ENCODE results near the gene DNAJC28.
"Not testable (repeated sequence)": the region's sequence is repeated elsewhere in the genome, so short reads cannot be mapped to it uniquely, and the experiment has no call there.

Gene DNAJC28

DNA sequence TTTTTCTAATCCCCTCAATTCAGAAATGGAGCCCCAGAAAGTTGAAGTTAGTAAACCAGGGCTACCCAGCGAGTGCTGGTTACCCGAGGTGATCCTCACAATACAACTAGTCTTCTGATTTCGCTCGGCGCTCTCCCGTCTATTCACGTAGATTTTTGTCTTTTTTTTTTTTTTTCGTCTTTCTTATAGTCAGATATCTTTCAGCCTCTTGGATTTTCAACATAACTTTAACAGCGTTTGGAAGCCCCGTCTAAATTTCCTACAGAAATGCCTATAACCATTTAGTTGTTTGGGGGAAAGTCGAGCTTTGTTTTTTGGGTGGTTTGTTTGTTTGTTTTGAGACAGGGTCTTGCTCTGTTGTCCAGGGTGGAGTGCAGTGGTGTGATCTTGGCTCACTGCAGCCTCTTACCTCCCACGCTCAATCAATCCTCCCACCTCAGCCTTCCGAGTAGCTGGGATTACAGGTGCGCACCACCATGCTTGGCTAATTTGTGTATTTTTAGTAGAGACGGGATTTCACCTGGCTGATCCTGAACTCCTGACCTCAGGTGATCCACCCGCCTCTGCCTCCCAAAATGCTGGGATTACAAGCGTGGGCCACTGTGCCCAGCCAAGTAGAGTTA is 10.9 kb downstream of the DNAJC28 start:
- no peak for DNase-seq

DNA sequence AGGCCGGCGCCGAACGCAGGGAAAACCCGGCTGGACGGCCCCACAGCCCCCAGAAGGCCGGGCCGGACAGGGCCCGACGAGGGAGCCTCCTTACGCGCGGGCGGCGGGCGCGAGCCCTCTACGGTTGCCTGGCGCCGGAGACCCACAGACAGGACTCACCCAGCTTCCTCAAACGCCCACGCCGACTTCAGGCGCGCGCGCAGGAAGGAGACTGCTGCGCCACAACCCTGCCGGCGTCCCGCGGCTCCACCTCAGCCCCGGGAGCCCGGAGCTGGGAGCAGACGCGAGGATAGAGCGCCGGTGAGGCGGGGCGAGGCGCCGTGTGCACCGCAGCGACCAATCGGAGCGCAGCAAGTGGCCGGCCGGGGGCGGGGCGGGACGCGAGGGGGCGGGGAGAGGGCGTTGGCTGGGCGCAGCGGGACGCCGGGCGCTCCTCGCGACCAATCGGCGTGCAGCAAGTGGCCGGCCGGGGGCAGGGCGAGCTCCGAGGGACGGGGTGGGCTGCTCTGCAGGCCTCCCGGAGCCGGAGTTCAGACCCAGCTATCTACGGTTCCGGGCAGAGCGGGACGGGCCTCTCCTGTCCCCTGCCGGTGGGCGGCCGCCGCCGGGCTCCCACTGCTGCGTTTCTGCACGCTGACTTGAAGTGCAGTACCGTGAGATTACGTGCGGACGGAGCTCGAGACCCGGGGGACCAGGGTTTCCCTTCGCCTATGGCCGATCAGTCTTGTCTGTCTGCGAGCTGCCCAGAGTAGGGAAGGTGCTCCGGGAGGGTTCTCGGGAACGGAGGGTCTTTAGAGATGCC is 11.6 kb downstream of the DNAJC28 start, which contains the start of gene TMEM50B:
TMEM50B (minus strand) TSS at position 296 of the 802 bp plus-strand sequence. CDS start 11,089 bp downstream, outside the sequence.
- DNase-seq: peak; percentile 92

- no peak for DNase-seq
Measured at GRCh38 chr21:33478935-33479678, 12.4 kb downstream of the DNAJC28 start.

DNA sequence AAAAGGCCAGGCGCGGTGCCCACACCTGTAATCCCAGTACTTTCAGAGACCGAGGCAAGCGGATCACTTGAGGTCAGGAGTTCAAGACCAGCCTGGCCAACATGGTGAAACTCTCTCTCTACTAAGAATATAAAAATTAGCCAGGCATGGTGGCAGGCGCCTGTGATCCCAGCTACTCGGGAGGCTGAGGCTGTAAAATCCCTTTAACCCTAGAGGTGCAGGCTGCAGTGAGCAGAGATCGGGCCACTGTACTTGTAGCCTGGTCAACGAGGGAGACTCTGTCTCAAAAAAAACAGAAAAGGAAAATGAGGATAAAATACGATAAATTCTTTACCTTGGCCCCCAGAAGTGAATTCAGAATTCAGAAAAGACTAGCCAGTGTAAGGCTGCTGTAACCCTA is 13.3 kb downstream of the DNAJC28 start:
- no peak for DNase-seq

- no peak for DNase-seq
Measured at GRCh38 chr21:33477066-33477465, 14.4 kb downstream of the DNAJC28 start.

DNA sequence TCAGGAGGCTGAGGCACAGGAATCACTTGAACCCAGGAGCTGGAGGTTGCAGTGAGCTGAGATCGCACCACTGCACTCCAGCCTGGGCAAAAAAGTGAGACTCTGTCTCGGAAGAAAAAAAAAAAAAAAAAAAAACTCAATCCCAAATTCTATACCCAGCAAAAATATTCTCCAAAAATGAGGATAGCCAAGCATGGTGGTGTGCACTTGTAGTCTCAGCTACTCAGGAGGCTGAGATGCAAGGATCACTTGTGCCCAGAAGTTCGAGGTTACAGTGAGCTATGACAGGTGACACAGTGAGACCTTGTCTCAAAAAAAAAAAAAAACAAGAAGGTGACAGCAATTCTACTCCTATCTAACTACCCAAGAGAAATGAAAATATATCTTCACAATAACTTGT is 18.2 kb downstream of the DNAJC28 start:
- DNase-seq: no peak

- no peak for DNase-seq
Measured at GRCh38 chr21:33470701-33471100, 20.8 kb downstream of the DNAJC28 start.

GRCh38 chr21:33469183-33469582 is 22.3 kb downstream of the DNAJC28 start:
- not testable (repeated sequence) for DNase-seq

DNA sequence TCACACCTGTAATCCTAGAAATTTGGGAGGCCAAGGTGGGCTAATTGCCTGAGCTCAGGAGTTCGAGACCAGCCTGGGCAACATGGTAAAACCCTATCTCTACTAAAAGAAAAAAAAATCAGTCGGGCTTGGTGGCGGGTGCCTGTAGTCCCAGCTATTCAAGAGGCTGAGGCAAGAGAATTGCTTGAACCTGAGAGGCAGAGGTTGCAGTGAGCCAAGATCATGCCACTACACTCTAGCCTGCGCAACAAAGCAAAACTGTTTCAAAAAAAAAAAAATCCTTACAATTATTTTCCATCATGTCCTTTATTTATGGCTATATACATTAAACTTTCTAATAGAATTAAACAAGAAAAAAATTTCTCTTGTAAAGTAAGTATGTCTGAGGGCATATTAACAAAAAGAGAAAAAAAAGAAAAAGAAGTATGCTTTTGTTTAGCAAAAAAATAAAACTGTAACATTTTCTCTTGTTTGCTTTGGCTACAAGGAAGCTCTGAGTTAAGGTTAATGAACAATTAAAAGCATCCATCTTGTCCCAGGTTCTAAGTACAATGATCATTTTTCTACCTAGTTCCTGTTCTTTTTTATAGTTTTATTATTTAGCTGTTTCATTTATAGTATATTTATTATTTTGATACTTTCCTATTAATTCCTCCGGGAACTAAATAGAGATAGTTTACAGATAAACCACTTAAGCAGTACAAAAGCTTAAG is 29.8 kb downstream of the DNAJC28 start:
- DNase-seq: no peak

DNA sequence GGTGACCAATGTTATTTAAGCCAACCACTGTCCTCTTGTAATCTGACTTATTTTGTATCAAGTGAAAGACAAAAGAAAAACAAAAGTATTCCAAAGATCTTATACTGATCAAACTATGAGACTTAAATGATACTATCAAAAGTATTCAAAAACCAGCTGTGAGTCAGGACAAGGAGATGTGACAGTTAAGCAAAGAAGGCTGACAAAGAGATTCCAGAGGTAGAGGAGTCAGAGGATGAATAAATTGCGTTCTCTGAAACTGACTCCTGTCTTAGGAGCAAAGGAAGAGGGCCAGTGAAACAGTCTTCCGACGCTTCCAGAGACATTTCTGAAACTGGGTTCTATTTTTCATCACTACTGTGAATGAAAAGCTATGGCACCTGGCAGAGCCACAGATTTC is 32.7 kb downstream of the DNAJC28 start:
- no peak for DNase-seq

GRCh38 chr21:33455686-33456446 is 35.6 kb downstream of the DNAJC28 start:
- no peak for DNase-seq

GRCh38 chr21:33452362-33452761 is 39.2 kb downstream of the DNAJC28 start:
- no peak for DNase-seq

DNA sequence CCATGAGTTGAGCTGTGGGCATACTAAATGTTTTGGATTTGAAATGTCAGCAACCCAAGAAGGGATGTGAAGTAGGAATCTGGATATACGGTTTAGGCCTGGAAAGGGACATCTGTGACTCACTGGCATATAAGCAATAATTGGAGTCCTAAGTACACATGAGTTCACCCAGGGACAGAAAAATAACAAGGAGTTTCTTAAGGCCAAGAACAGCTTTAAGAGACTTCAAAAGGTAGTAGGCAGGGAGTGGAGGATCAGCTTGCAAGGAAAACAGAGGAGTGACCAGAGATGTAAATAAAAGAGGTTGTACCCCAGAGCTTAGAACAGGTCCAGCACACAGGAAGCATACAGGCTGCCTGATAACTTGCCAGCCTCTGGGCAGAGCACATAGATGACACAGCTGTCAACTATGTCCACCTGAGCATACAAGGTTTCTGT is 39.9 kb downstream of the DNAJC28 start:
- no peak for DNase-seq

DNA sequence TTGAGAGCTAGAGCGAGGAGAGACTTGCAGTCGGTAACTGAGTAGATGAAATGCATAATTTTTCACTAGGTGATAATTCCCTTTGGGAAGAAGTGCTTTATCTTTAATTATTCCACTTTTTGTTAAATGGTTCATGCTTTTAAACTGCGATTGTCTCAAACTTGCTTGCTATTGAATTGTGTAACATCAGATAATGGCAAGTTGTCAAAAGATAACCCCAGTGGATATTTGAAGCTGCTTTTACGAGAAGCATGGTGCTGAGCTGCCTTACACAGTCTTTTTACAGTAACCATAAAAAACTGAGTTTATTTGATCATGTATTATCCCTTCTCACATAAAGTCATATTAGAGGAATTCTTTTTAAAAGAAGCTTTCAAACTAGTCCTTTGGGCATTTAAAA is 41.9 kb downstream of the DNAJC28 start:
- no peak for DNase-seq

DNA sequence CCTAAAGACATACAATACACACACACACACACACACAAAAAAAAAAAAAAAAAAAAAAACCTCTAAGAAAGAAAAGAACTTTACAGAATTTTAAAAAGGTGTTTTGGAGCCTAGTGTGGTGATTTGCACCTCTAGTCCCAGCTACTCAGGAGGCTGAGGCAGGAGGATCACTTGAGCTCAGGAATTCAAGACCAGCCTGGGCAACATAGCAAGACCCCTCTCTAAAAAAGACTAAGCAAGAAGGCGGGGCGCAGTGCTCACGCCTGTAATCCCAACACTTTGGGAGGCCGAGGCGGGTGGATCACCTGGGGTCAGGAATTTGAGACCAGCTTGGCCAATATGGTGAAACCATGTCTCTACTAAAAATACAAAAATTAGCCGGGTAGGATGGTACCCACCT is 44.9 kb downstream of the DNAJC28 start:
- not testable (repeated sequence) for DNase-seq

- DNase-seq: no peak
Measured at GRCh38 chr21:33444499-33444898, 47.0 kb downstream of the DNAJC28 start.

DNA sequence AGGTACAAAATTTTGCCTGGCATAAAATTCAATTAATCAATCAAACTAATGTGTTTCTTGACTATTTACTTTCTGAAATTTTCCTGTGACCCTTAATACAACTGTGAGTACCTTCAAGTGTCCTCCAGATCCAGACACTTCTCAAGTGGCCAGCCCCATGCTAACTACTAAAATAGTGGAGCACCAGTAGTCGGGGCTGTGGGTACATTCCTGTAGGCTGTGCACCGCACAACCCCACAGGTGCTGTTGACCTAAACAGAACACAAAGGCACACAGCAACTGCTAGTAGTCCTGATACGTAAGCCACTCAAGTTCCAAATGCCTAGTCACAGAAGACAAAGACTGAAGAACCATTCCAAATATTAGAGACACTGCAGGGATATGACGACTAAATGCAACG is 48.3 kb downstream of the DNAJC28 start:
- DNase-seq: no peak

DNA sequence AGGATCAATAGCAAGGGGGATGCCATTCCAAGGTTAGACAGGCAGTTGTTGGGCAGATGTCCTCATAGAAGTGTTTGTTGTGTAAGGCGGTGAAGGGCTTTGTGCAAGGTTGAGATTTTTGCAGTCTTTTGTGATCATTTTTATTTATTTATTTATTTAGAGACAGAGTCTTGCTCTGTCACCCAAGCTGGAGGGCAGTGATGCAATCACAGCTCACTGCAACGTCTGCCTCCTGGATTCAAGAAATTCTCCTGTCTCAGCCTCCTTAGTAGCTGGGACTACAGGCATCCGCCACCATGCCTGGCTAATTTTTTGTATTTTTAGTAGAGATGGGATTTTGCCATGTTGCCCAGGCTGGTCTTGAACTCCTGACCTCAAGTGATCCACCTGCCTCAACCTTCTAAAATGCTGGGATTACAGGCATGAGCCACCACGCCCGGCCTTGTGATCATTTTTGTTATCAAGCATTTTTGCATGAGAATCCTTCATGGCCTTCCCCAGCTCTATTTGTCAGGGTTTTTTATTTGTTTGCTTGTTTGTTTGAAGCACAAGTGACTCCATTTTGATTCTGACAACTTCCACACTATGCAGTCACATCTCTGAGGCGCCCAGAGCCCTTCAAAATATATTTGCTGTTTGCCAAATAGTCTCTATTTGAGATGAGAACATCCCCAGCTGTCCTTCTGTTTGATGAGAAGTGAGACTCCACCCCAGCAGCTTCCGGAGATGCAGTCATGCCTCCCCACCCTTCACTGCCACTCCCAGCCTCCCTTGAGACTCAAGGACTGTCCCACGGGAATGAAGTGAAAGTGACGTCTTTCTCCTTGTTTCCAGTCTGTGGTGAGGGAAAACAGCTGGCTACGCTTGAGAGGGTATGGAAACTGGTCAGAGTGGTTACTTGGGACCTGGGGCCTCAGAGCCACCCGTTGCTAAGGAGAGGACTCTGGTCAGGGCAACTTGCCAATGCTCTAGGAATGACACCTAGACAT is 49.7 kb downstream of the DNAJC28 start:
- DNase-seq: no peak
